Epithelial cell of esophagus (primary cell): ENCODE results near the gene WDR48.

Source experiments
- DNase-seq: peaks from one replicate; pipeline ENCODE4 v3.0.0; 2010; ENCODE audit warnings: low read depth
- H3K4me3 ChIP-seq: 2 replicates; pipeline ENCODE4 v1.5.1; 2011; ENCODE audit warnings: mild to moderate bottlenecking, low read length, control low read depth
- TF ChIP-seq, protein P1 (sequence below): IDR thresholded peaks from 2 replicates; pipeline ENCODE4 v1.5.1; 2011; ENCODE audit warnings: low read depth, mild to moderate bottlenecking, low read length, control low read depth, inconsistent platforms; ENCODE audit not compliant: insufficient read depth; ENCODE audit errors: missing control alignments

Gene WDR48

DNA sequence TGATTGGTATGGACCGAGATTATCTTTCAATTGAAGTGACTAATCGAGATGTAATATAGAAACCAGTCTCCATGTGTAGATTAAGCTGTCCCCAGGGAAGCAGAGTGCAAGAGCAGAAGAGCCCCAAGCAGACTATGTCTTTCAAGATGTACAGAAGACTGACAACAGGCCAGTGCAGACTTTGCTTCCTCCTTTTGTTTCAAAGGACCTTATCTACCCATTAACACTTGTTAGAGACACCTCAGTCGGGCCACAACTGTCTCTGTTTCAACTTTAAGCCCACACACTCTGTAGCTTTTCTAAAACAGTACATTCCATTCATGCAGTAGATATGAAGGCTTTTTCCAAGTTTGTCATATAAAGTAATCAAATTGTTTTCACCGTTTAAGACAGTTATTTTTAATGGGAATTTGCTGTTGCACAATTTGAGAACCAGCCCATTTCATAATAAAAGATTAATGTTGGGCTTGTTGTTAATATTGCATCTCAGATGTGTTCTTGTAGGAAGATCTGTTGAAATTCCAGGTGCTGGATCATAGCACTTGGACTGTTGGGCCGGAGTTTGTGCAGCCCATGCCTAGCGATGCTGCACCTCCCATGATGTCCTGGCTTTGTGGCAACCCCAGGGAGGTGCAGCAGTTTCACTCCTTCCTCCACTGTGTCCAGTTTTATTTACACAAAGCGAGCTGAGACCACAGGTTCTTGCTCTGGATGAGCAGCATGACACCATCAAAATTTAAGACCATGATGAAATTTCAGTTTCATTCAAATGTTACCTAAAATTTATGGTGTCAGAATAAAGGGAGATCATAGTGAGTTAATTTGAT, 43.2 kb downstream of the WDR48 start:
- H3K4me3 ChIP-seq: no peak overlapping the region
- TF ChIP-seq, protein P1, sequence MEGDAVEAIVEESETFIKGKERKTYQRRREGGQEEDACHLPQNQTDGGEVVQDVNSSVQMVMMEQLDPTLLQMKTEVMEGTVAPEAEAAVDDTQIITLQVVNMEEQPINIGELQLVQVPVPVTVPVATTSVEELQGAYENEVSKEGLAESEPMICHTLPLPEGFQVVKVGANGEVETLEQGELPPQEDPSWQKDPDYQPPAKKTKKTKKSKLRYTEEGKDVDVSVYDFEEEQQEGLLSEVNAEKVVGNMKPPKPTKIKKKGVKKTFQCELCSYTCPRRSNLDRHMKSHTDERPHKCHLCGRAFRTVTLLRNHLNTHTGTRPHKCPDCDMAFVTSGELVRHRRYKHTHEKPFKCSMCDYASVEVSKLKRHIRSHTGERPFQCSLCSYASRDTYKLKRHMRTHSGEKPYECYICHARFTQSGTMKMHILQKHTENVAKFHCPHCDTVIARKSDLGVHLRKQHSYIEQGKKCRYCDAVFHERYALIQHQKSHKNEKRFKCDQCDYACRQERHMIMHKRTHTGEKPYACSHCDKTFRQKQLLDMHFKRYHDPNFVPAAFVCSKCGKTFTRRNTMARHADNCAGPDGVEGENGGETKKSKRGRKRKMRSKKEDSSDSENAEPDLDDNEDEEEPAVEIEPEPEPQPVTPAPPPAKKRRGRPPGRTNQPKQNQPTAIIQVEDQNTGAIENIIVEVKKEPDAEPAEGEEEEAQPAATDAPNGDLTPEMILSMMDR: no peak
- DNase-seq: no peak

DNA sequence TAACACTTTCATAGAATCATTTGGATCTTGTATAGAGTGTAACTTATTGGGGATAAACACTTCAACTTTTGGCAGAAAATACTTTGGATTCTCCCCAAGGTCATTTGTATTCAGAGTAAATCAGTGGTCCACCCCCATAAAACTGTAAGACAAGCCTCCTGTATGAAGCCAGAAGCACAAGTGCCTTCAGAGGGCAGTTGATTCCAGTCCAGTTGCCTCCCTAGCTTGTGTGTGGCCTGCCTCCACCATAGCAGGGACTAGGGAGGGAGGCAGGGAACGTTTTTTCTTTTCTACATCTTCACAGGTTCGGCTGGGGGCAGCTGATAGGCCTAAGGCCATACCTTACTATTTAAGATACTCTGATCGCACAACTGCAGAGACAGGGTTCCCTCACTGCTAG, 44.0 kb downstream of the WDR48 start:
- TF ChIP-seq, protein P1: no peak
- no peak for DNase-seq
- no peak overlapping the region for H3K4me3 ChIP-seq

- TF ChIP-seq, protein P1: no peak
- no peak overlapping the region for H3K4me3 ChIP-seq
- DNase-seq: no peak
Observed at GRCh38 chr3:39096775-39097174, 45.0 kb downstream of the WDR48 start.

DNA sequence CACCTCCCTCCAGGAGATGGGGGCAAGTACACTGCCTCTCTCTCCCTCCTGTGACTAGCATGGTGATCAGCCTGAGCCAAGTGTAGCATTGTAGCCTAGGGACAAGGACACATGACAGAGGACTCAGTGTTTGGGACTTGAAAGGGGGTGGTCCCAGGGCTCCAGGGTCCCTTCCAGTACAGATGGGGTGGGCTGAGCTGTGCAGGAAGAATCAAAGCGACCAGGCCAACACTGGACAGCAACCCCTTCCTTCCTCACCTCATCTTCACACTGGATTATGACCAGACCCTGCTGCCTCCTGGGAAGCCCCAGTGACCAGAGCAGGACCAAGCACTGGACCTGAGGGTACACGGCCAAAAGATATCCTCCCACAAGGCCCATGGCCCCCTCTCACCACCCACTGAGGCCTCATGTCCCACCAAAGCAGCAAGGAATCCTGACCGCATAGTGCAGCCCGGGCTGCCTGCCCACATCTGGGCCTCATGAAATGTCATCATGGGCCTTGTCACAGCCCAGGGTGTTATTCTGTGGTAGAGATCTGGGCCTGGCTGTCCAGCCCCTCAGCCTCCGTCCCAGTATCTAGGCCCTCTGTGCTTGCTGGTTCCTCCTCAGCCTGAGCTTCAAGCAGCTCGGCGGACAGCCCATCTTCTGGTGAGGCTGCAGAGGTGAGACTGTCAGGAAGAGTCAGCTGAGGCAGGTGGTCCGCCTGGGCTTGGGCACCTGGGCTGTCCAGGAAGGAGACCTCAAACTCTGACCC, 46.1 kb downstream of the WDR48 start:
- TF ChIP-seq, protein P1: no peak
- no peak for DNase-seq
- H3K4me3 ChIP-seq: no peak overlapping the region

- DNase-seq: no peak
- TF ChIP-seq, protein P1: no peak
- H3K4me3 ChIP-seq: no peak overlapping the region
Observed at GRCh38 chr3:39098473-39099000, 46.7 kb downstream of the WDR48 start.

- TF ChIP-seq, protein P1: no peak
- H3K4me3 ChIP-seq: no peak overlapping the region
- no peak for DNase-seq
Observed at GRCh38 chr3:39099242-39099641, 47.4 kb downstream of the WDR48 start.
